Psoas muscle (tissue), 8 donors: ENCODE measurements around the gene PACS1. TPM values are rescaled to one million over a fixed set of nuclear protein-coding genes. Genes with fewer than 3 reads are reported as not detected.
A peak's percentile ranks its signal among the peaks of the same experiment; 100 is the strongest.

Experiments
- ATAC-seq, 4 donors: fragments of 200-7000 bp; cut with Tn5 transposase; one replicate each; pipeline ENCODE4 v1.9.1; 2020; ENCODE audit warnings: moderate library complexity in 3 of 4, mild to moderate bottlenecking in 2 of 4
- DNase-seq, 2 donors: peaks; one replicate each; pipeline ENCODE4 v3.0.0-alpha.2; 2020
- H3K27ac ChIP-seq: fragments of 200-600 bp; one replicate; pipeline ENCODE4 v1.8.0; 2022
- H3K27me3 ChIP-seq, 3 donors: fragments of 200-600 bp in 1 of 3; one replicate each; pipeline versions ENCODE4 v1.6.1 to v1.8.0; 2013 to 2022; ENCODE audit warnings: low read length in 2 of 3, mild to moderate bottlenecking in 2 of 3, moderate library complexity in 1 of 3; ENCODE audit not compliant: insufficient read depth in 3 of 3
- H3K36me3 ChIP-seq, 2 donors: fragments of 200-600 bp in 1 of 2; one replicate each; pipeline versions ENCODE4 v1.6.1 to v1.8.0; 2013 to 2022; ENCODE audit warnings: low read depth in 1 of 2, mild to moderate bottlenecking in 1 of 2, moderate library complexity in 1 of 2; ENCODE audit not compliant: insufficient read depth in 1 of 2
- H3K4me1 ChIP-seq: fragments of 200-600 bp; one replicate; pipeline ENCODE4 v1.8.0; 2022
- H3K4me3 ChIP-seq: fragments of 200-600 bp; one replicate; pipeline ENCODE4 v1.8.0; 2022; ENCODE audit warnings: mild to moderate bottlenecking
- H3K9me3 ChIP-seq: fragments of 200-600 bp; one replicate; pipeline ENCODE4 v1.8.0; 2022
- WGBS, 3 donors: extraction: QIAGEN DNeasy Blood & Tissue Kit; methylation state at CpG; one replicate each; pipeline versions ENCODE4 v1.1.6 to v1.1.7; 2013; 5-methylcytosine and 5-hydroxymethylcytosine counted together
- intact Hi-C, 2 donors: fragments of 100-400 bp; cut with DNase I; formaldehyde crosslinking; loops; one replicate each; pipeline versions ENCODE4 v1.11.0 to v1.14.2; 2022
- polyA plus RNA-seq, 3 donors: library from polyadenylated mRNA; stranded (reverse); fragments of 200-250 nt; gene quantifications; one replicate each; pipeline ENCODE4 v1.2.3, GENCODE V29; 2013
- total RNA-seq, 4 donors: library from RNA; stranded (reverse); fragmentation: NEBNext Ultra II Directional in 2 of 4; extraction: Animal tissue kit (Norgen Biotek cat#: 25700) in 2 of 4; gene quantifications; one replicate each; pipeline versions ENCODE4 v1.2.1 to v1.2.4, GENCODE V29; 2021 to 2023
- TF ChIP-seq, protein P1 (sequence below): fragments of 200-600 bp; IDR thresholded peaks from one replicate; pipeline ENCODE4 v1.8.0; 2022; ENCODE audit warnings: antibody characterized with exemption
- donor health status: healthy with polysubstance abuse.
- donor health status: DM: no; HTN: no; CAD: no; lungs with moderate emphysema.
- donor health status: Bipolar disorder and iron deficiency.
- donor health status: healthy.
- donor health status: DM: yes; HTN: yes; CAD: no.
- donor health status: DM: no; HTN: no; CAD: no.
- donor health status: DM: no; HTN: no; CAD: no.
- donor health status: DM: yes; HTN: yes; CAD: no.

The PACS1 gene
- total and polyA plus RNA-seq, 7 donors: 7.4 to 27.8 (median 16.3) TPM

GRCh38 chr11:66130978-66131377, 60.9 kb downstream of the PACS1 start:
- 70 to 84% (median 80%) methylated on average over 3 of the region's 3 CpGs for WGBS, 3 donors
- TF ChIP-seq, protein P1, sequence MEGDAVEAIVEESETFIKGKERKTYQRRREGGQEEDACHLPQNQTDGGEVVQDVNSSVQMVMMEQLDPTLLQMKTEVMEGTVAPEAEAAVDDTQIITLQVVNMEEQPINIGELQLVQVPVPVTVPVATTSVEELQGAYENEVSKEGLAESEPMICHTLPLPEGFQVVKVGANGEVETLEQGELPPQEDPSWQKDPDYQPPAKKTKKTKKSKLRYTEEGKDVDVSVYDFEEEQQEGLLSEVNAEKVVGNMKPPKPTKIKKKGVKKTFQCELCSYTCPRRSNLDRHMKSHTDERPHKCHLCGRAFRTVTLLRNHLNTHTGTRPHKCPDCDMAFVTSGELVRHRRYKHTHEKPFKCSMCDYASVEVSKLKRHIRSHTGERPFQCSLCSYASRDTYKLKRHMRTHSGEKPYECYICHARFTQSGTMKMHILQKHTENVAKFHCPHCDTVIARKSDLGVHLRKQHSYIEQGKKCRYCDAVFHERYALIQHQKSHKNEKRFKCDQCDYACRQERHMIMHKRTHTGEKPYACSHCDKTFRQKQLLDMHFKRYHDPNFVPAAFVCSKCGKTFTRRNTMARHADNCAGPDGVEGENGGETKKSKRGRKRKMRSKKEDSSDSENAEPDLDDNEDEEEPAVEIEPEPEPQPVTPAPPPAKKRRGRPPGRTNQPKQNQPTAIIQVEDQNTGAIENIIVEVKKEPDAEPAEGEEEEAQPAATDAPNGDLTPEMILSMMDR: no peak
- ATAC-seq (no peak), DNase-seq (no peak)
- intact Hi-C loops: no loop called here
- H3K36me3 ChIP-seq: no peaks in the 10 kb centered on the region
- H3K9me3 ChIP-seq: no peaks in the 10 kb centered on the region
- no peak overlapping the region for H3K4me3 ChIP-seq
- H3K4me1 ChIP-seq: peaks cover 28% of the 10 kb centered on the region
- H3K27ac ChIP-seq: no peak overlapping the region
- no peaks in the 10 kb centered on the region for H3K27me3 ChIP-seq

DNA sequence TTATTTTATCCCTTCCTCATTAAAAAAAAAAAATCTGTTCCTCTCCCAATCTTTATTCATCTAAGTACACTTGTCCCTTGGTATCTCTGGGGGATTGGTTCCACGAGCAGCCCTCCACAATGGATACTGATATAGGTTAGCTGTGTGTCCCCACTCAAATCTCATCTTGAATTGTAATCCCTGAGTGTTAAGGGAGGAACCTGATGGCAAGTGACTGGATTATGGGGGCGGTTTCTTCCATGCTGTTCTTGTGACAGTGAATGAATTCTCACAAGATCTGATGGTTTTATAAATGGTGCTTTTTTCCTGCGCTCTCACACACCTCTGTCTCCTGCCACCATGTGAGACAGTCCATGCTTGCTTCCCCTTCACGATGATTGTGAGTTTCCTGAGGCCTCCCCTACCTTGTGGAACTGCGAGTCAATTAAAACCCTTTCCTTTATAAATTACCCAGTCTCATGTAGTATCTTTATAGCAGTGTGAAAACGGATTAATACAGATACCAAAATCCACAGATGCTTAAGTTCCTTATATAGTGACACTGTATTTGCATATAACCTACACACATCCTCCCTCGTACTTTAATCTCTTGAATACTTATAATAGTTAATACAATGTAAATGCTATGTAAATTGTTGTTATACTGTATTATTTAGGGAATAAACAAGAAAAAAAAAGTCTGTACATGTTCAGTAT, 62.0 kb downstream of the PACS1 start:
- 88 to 91% (median 90%) methylated on average over 7 of the region's 7 CpGs for WGBS, 3 donors
- DNase-seq (no peak), ATAC-seq (no peak)
- no peak overlapping the region for H3K27ac ChIP-seq
- no peaks in the 10 kb centered on the region for H3K27me3 ChIP-seq
- TF ChIP-seq, protein P1: no peak
- intact Hi-C loops: no loop called here
- H3K36me3 ChIP-seq: no peaks in the 10 kb centered on the region
- H3K4me3 ChIP-seq: no peak overlapping the region
- peaks cover 17% of the 10 kb centered on the region for H3K4me1 ChIP-seq
- H3K9me3 ChIP-seq: no peaks in the 10 kb centered on the region

DNA sequence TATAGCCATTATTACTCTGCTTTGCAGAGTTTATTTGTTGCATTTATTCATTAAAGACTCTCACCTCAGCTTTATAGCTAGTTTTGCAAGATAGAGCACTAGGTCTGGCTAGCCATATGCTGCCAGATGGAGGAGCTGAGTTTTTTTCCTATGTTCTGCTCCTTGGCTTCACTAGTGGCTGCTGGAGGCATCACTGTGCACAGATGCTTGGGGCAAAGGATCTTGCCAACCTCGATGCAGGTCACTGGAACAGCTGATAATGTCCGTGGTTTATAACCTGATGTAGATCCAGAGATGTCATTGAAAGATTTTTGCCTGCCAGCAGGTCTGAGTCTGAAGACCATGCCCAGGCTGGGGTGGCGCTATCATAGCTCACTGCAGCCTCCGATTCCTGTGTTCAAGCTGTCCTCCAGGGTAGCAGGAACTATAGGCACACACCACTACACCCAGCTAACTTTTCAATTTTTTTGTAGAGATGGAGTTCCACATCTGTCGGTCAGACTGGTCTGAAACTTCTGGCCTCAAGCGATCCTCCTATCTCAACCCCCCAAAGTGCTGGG, 63.2 kb downstream of the PACS1 start:
- H3K27me3 ChIP-seq: no peaks in the 10 kb centered on the region
- H3K4me1 ChIP-seq: peaks cover 13% of the 10 kb centered on the region
- no peaks in the 10 kb centered on the region for H3K9me3 ChIP-seq
- intact Hi-C loops: no loop called here
- H3K36me3 ChIP-seq: no peaks in the 10 kb centered on the region
- TF ChIP-seq, protein P1: no peak
- H3K4me3 ChIP-seq: no peak overlapping the region
- H3K27ac ChIP-seq: no peak overlapping the region
- no peak for DNase-seq
- WGBS, 3 donors: 38 to 66% (median 50%) methylated on average over 6 of the region's 6 CpGs
- ATAC-seq: peak; percentile 39 to 52 (median 44)

GRCh38 chr11:66136752-66137123, 66.7 kb downstream of the PACS1 start:
- 83 to 86% (median 84%) methylated on average over 5 of the region's 5 CpGs for WGBS, 3 donors
- no peaks in the 10 kb centered on the region for H3K9me3 ChIP-seq
- peaks cover 9% of the 10 kb centered on the region for H3K4me1 ChIP-seq
- H3K27me3 ChIP-seq: no peaks in the 10 kb centered on the region
- DNase-seq: no peak
- ATAC-seq: no peak
- H3K36me3 ChIP-seq: no peaks in the 10 kb centered on the region
- intact Hi-C loops: no loop called here
- no peak overlapping the region for H3K27ac ChIP-seq
- TF ChIP-seq, protein P1: no peak
- no peak overlapping the region for H3K4me3 ChIP-seq
